ENCODE results near the gene S100A11.
A peak's percentile ranks its signal among the peaks of the same experiment; 100 is the strongest.
"Not testable (repeated sequence)": the region's sequence is repeated elsewhere in the genome, so short reads cannot be mapped to it uniquely, and the experiment has no call there.

S100A11 gene

GRCh38 chr1:152036267-152037216, at the start of gene S100A11:
TSS of gene S100A11 (minus strand) at chr1:152037004. CDS start at chr1:152036915, 89 bp downstream.
- peak; percentile 70 for DNase-seq (ENCODE audit: extremely low read depth, low read depth)
- TF ChIP-seq CTCF (IDR thresholded peaks at IDR 0.05; ENCODE audit: low read depth, low read length), result no peak

- no peak for TF ChIP-seq CTCF (IDR thresholded peaks at IDR 0.05; ENCODE audit: low read depth, low read length)
- DNase-seq (ENCODE audit: extremely low read depth, low read depth), result no peak
These were observed 48.0 kb upstream of the S100A11 start for GRCh38 chr1:152084853-152085252.

- DNase-seq (ENCODE audit: extremely low read depth, low read depth), result not testable (repeated sequence)
These were observed 44.2 kb upstream of the S100A11 start for GRCh38 chr1:152081026-152081425.

- not testable (repeated sequence) for DNase-seq (ENCODE audit: extremely low read depth, low read depth)
These were observed 43.7 kb upstream of the S100A11 start for GRCh38 chr1:152080494-152080893.

- no peak for DNase-seq (ENCODE audit: extremely low read depth, low read depth)
- TF ChIP-seq CTCF (IDR thresholded peaks at IDR 0.05; ENCODE audit: low read depth, low read length), result no peak
These were observed 42.1 kb upstream of the S100A11 start for GRCh38 chr1:152078831-152079441.

GRCh38 chr1:152072311-152072710, 35.5 kb upstream of the S100A11 start:
- no peak for DNase-seq (ENCODE audit: extremely low read depth, low read depth)

GRCh38 chr1:152071123-152071522, 34.3 kb upstream of the S100A11 start:
- DNase-seq (ENCODE audit: extremely low read depth, low read depth), result no peak
- no peak for TF ChIP-seq CTCF (IDR thresholded peaks at IDR 0.05; ENCODE audit: low read depth, low read length)

More at GRCh38 chr1:152072311-152072710, 35.5 kb upstream of the S100A11 start:
- TF ChIP-seq CTCF (IDR thresholded peaks at IDR 0.05; ENCODE audit: low read depth, low read length), result no peak

- no peak for TF ChIP-seq CTCF (IDR thresholded peaks at IDR 0.05; ENCODE audit: low read depth, low read length)
These were observed 31.1 kb upstream of the S100A11 start for GRCh38 chr1:152067929-152068328.

More at GRCh38 chr1:152067929-152068328, 31.1 kb upstream of the S100A11 start:
- no peak for DNase-seq (ENCODE audit: extremely low read depth, low read depth)
